ENCODE data around the gene AP3M1.

Gene AP3M1

GRCh38 chr10:74114041-74114448, 36.6 kb downstream of the AP3M1 start:
- H3K4me3 ChIP-seq (ENCODE audit: low read depth, low read length) = no peak overlapping the region
- no peak overlapping the region for H2BK12ac ChIP-seq (ENCODE audit: low read length)
- no peaks in the 10 kb centered on the region for H3K4me1 ChIP-seq (ENCODE audit: control insufficient read depth in 1 of 2, insufficient read depth in 2 of 2, low read length in 2 of 2)
- H3K9me3 ChIP-seq (ENCODE audit: insufficient read depth, low read depth, low read length) = no peaks in the 10 kb centered on the region
- H3K27ac ChIP-seq (ENCODE audit: low read depth, low read length) = no peak overlapping the region
- no peak overlapping the region for H4K91ac ChIP-seq (ENCODE audit: low read depth, low read length)
- WGBS (ENCODE audit: extremely low coverage, insufficient coverage, insufficient read length) = 100% methylated on average over 1 of the region's 12 CpGs
- H3K4ac ChIP-seq (ENCODE audit: low read depth, low read length) = no peak overlapping the region
- H3K36me3 ChIP-seq (ENCODE audit: control insufficient read depth in 1 of 2, insufficient read depth in 2 of 2, low read length in 2 of 2) = peaks cover 53 to 75% of the 10 kb centered on the region in 2 experiments
- H3K27me3 ChIP-seq (ENCODE audit: insufficient read depth, low read length) = no peaks in the 10 kb centered on the region
- no peak overlapping the region for H2BK120ac ChIP-seq (ENCODE audit: insufficient read depth, low read length, poor library complexity)
- no peak for DNase-seq
- no peak overlapping the region for H4K12ac ChIP-seq (ENCODE audit: low read depth, low read length)
- H3K14ac ChIP-seq (ENCODE audit: low read length) = no peak overlapping the region
- H3K9ac ChIP-seq (ENCODE audit: low read length) = no peak overlapping the region
- H2AFZ ChIP-seq (ENCODE audit: insufficient read depth, low read length, poor library complexity) = no peak overlapping the region
- H3K79me2 ChIP-seq (ENCODE audit: control insufficient read depth, insufficient read depth, low read length, poor library complexity) = no peaks in the 10 kb centered on the region
- no peak overlapping the region for H3K18ac ChIP-seq (ENCODE audit: low read length)
- no peak overlapping the region for H3K4me2 ChIP-seq (ENCODE audit: low read length)
- H3K23ac ChIP-seq (ENCODE audit: low read length) = no peak overlapping the region
- H3K79me1 ChIP-seq (ENCODE audit: low read length) = no peaks in the 10 kb centered on the region
- H4K8ac ChIP-seq (ENCODE audit: low read depth, low read length) = no peak overlapping the region
- no peak overlapping the region for H2AK5ac ChIP-seq (ENCODE audit: low read length)
- no peak overlapping the region for H2BK5ac ChIP-seq (ENCODE audit: low read depth, low read length, poor library complexity)

- no peak overlapping the region for H2BK5ac ChIP-seq (ENCODE audit: low read depth, low read length, poor library complexity)
- no peak overlapping the region for H2BK120ac ChIP-seq (ENCODE audit: insufficient read depth, low read length, poor library complexity)
- H4K8ac ChIP-seq (ENCODE audit: low read depth, low read length) = no peak overlapping the region
- H2BK12ac ChIP-seq (ENCODE audit: low read length) = no peak overlapping the region
- H3K4me3 ChIP-seq (ENCODE audit: low read depth, low read length) = no peak overlapping the region
- H3K14ac ChIP-seq (ENCODE audit: low read length) = no peak overlapping the region
- peaks cover 53 to 76% of the 10 kb centered on the region in 2 experiments for H3K36me3 ChIP-seq (ENCODE audit: control insufficient read depth in 1 of 2, insufficient read depth in 2 of 2, low read length in 2 of 2)
- no peaks in the 10 kb centered on the region for H3K27me3 ChIP-seq (ENCODE audit: insufficient read depth, low read length)
- no peaks in the 10 kb centered on the region for H3K9me3 ChIP-seq (ENCODE audit: insufficient read depth, low read depth, low read length)
- no peaks in the 10 kb centered on the region for H3K79me1 ChIP-seq (ENCODE audit: low read length)
- no peak overlapping the region for H3K9ac ChIP-seq (ENCODE audit: low read length)
- no peak overlapping the region for H4K12ac ChIP-seq (ENCODE audit: low read depth, low read length)
- H3K18ac ChIP-seq (ENCODE audit: low read length) = no peak overlapping the region
- DNase-seq = no peak
- no peaks in the 10 kb centered on the region for H3K4me1 ChIP-seq (ENCODE audit: control insufficient read depth in 1 of 2, insufficient read depth in 2 of 2, low read length in 2 of 2)
- no peak overlapping the region for H2AK5ac ChIP-seq (ENCODE audit: low read length)
- no peak overlapping the region for H3K4ac ChIP-seq (ENCODE audit: low read depth, low read length)
- H2AFZ ChIP-seq (ENCODE audit: insufficient read depth, low read length, poor library complexity) = no peak overlapping the region
- no peak overlapping the region for H4K91ac ChIP-seq (ENCODE audit: low read depth, low read length)
- H3K4me2 ChIP-seq (ENCODE audit: low read length) = no peak overlapping the region
- no peak overlapping the region for H3K23ac ChIP-seq (ENCODE audit: low read length)
- no peaks in the 10 kb centered on the region for H3K79me2 ChIP-seq (ENCODE audit: control insufficient read depth, insufficient read depth, low read length, poor library complexity)
- no peak overlapping the region for H3K27ac ChIP-seq (ENCODE audit: low read depth, low read length)
- WGBS (ENCODE audit: extremely low coverage, insufficient coverage, insufficient read length) = no CpG with 5 or more reads among the region's 1 CpG
These were observed 37.1 kb downstream of the AP3M1 start for GRCh38 chr10:74113546-74113945.

GRCh38 chr10:74111799-74112198, 38.8 kb downstream of the AP3M1 start:
- Histone ChIP-seq H2BK5ac (ENCODE audit: low read depth, low read length, poor library complexity) (no peak overlapping the region), H2BK12ac (ENCODE audit: low read length) (no peak overlapping the region), H3K23ac (ENCODE audit: low read length) (no peak overlapping the region), H3K9ac (ENCODE audit: low read length) (no peak overlapping the region), H2AK5ac (ENCODE audit: low read length) (no peak overlapping the region), H3K79me2 (ENCODE audit: control insufficient read depth, insufficient read depth, low read length, poor library complexity) (no peaks in the 10 kb centered on the region), H4K91ac (ENCODE audit: low read depth, low read length) (no peak overlapping the region), H3K4me1 (ENCODE audit: control insufficient read depth in 1 of 2, insufficient read depth in 2 of 2, low read length in 2 of 2) (no peaks in the 10 kb centered on the region), H3K4me2 (ENCODE audit: low read length) (no peak overlapping the region), H2BK120ac (ENCODE audit: insufficient read depth, low read length, poor library complexity) (no peak overlapping the region), H3K9me3 (ENCODE audit: insufficient read depth, low read depth, low read length) (no peaks in the 10 kb centered on the region), H3K4me3 (ENCODE audit: low read depth, low read length) (no peak overlapping the region), H2AFZ (ENCODE audit: insufficient read depth, low read length, poor library complexity) (no peak overlapping the region), H3K18ac (ENCODE audit: low read length) (no peak overlapping the region), H3K14ac (ENCODE audit: low read length) (no peak overlapping the region), H3K4ac (ENCODE audit: low read depth, low read length) (no peak overlapping the region), H4K8ac (ENCODE audit: low read depth, low read length) (no peak overlapping the region), H3K79me1 (ENCODE audit: low read length) (no peaks in the 10 kb centered on the region), H4K12ac (ENCODE audit: low read depth, low read length) (no peak overlapping the region), H3K27me3 (ENCODE audit: insufficient read depth, low read length) (no peaks in the 10 kb centered on the region), H3K36me3 (ENCODE audit: control insufficient read depth in 1 of 2, insufficient read depth in 2 of 2, low read length in 2 of 2) (peaks cover 46 to 73% of the 10 kb centered on the region in 2 experiments), H3K27ac (ENCODE audit: low read depth, low read length) (no peak overlapping the region)
- no peak for DNase-seq
- WGBS (ENCODE audit: extremely low coverage, insufficient coverage, insufficient read length) = no CpG with 5 or more reads among the region's 14 CpGs

GRCh38 chr10:74110120-74110519, 40.5 kb downstream of the AP3M1 start:
- Histone ChIP-seq H3K4me1 (ENCODE audit: control insufficient read depth in 1 of 2, insufficient read depth in 2 of 2, low read length in 2 of 2) (no peaks in the 10 kb centered on the region), H2AFZ (ENCODE audit: insufficient read depth, low read length, poor library complexity) (no peak overlapping the region)

More at GRCh38 chr10:74110120-74110519, 40.5 kb downstream of the AP3M1 start:
- Histone ChIP-seq H3K79me2 (ENCODE audit: control insufficient read depth, insufficient read depth, low read length, poor library complexity) (no peaks in the 10 kb centered on the region), H3K27me3 (ENCODE audit: insufficient read depth, low read length) (no peaks in the 10 kb centered on the region), H4K91ac (ENCODE audit: low read depth, low read length) (no peak overlapping the region), H3K79me1 (ENCODE audit: low read length) (no peaks in the 10 kb centered on the region), H3K14ac (ENCODE audit: low read length) (no peak overlapping the region), H2BK12ac (ENCODE audit: low read length) (no peak overlapping the region), H3K23ac (ENCODE audit: low read length) (no peak overlapping the region), H3K27ac (ENCODE audit: low read depth, low read length) (no peak overlapping the region), H3K9me3 (ENCODE audit: insufficient read depth, low read depth, low read length) (no peaks in the 10 kb centered on the region), H3K36me3 (ENCODE audit: control insufficient read depth in 1 of 2, insufficient read depth in 2 of 2, low read length in 2 of 2) (peaks cover 51 to 74% of the 10 kb centered on the region in 2 experiments), H2BK120ac (ENCODE audit: insufficient read depth, low read length, poor library complexity) (no peak overlapping the region), H2BK5ac (ENCODE audit: low read depth, low read length, poor library complexity) (no peak overlapping the region), H4K8ac (ENCODE audit: low read depth, low read length) (no peak overlapping the region), H3K4me3 (ENCODE audit: low read depth, low read length) (no peak overlapping the region), H2AK5ac (ENCODE audit: low read length) (no peak overlapping the region), H3K4ac (ENCODE audit: low read depth, low read length) (no peak overlapping the region), H4K12ac (ENCODE audit: low read depth, low read length) (no peak overlapping the region), H3K18ac (ENCODE audit: low read length) (no peak overlapping the region), H3K9ac (ENCODE audit: low read length) (no peak overlapping the region), H3K4me2 (ENCODE audit: low read length) (no peak overlapping the region)
- no peak for DNase-seq
- WGBS (ENCODE audit: extremely low coverage, insufficient coverage, insufficient read length) = no CpG with 5 or more reads among the region's 1 CpG
